Calu3 (cell line): Measurements from ENCODE around the gene TRAK1. TPM values are rescaled to one million over a fixed set of nuclear protein-coding genes. Genes with fewer than 3 reads are reported as not detected.

Experiments
- BruUV-seq: library from RNA; stranded (reverse); fragments of 400-500 nt; replicated peaks from 2 replicates; lab custom pipeline; 2021; lab: Mats Ljungman, UMichigan
- CTCF ChIA-PET: fragments of 300-600 bp; sonication (Branson Sonifier 250); formaldehyde crosslinking; loops from one replicate; lab custom pipeline; 2022; ENCODE audit warnings: antibody characterized with exemption; lab: Charles Lee
- DNase-seq: peaks from one replicate; pipeline ENCODE4 v3.0.0; 2022
- H3K27ac Mint-ChIP-seq: one replicate; pipeline ENCODE4 v1.8.0; 2022; ENCODE audit warnings: mixed read lengths; ENCODE audit not compliant: unreplicated experiment
- H3K27me3 Mint-ChIP-seq: one replicate; pipeline ENCODE4 v1.8.0; 2022; ENCODE audit warnings: mixed read lengths; ENCODE audit not compliant: unreplicated experiment
- H3K36me3 Mint-ChIP-seq: one replicate; pipeline ENCODE4 v1.8.0; 2022; ENCODE audit warnings: mild to moderate bottlenecking, moderate library complexity, mixed read lengths; ENCODE audit not compliant: insufficient read depth, unreplicated experiment
- H3K4me1 Mint-ChIP-seq: one replicate; pipeline ENCODE4 v1.8.0; 2022; ENCODE audit warnings: mild to moderate bottlenecking, low read depth, mixed read lengths; ENCODE audit not compliant: unreplicated experiment
- H3K4me3 Mint-ChIP-seq: one replicate; pipeline ENCODE4 v1.8.0; 2022; ENCODE audit warnings: mild to moderate bottlenecking, low read depth, moderate library complexity, mixed read lengths; ENCODE audit not compliant: unreplicated experiment
- H3K9me3 Mint-ChIP-seq: one replicate; pipeline ENCODE4 v1.8.0; 2022; ENCODE audit warnings: low read depth, mixed read lengths; ENCODE audit not compliant: unreplicated experiment
- intact Hi-C: fragments of 100-400 bp; cut with micrococcal nuclease; formaldehyde crosslinking; loops from one replicate; pipeline ENCODE4 v1.10.0; 2022; ENCODE audit not compliant: unreplicated experiment
- total RNA-seq: library from RNA; stranded (reverse); gene quantifications from 2 replicates; pipeline ENCODE4 v1.2.3, GENCODE V29; 2022
- TF ChIP-seq, protein P1 (sequence below): fragments of 200-600 bp; IDR thresholded peaks from one replicate; pipeline ENCODE4 v1.8.0; 2022; ENCODE audit warnings: antibody characterized with exemption; ENCODE audit not compliant: unreplicated experiment

Gene TRAK1
- total RNA-seq, 1 experiment from 2014 or later = 108 TPM

DNA sequence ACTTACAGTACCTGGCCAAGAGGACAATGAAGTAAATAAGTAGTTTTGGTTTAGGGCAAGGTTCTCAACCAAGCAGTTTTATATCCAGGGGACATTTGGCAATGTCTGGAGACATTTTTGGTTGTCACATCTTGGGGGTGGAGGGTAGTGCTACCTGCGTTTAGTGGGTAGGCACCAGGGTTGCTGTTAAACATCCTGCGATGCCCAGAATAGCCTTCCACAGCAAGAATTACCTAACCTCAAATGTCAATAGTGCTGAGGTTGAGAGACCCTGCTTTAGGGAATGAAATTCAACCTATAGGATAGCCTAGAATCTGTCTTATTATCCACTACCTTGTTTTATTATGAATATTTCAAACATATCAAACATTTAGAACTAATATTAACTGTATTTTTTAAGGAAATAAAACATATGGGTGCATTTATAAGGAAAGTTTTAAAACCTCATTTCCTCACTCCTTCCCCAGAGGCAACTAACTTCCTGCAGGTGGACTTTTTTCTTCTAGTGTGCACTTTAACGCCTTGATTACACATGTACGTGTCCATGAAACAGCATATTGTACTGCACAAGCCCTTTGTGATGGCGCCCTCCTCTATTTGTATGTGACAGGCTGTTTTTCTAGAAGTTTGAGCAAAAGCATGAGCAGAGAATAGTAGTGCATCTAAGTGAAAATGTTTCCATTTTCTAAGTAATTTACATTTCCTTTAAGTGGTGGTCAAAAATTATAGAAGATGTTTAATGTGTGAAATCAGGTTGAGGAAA, 57.1 kb downstream of the TRAK1 start:
- no peak overlapping the region for H3K27ac Mint-ChIP-seq
- no peaks in the 10 kb centered on the region for H3K36me3 Mint-ChIP-seq
- H3K27me3 Mint-ChIP-seq = no peaks in the 10 kb centered on the region
- no TSS peak for BruUV-seq
- no peak for DNase-seq
- intact Hi-C loops = no loop called here
- CTCF ChIA-PET = interaction anchor here (0.7 kb wide), 1 partner anchor 18 kb away, joined by 3 read pairs; no protein-coding TSS in a partner anchor
- TF ChIP-seq, protein P1, sequence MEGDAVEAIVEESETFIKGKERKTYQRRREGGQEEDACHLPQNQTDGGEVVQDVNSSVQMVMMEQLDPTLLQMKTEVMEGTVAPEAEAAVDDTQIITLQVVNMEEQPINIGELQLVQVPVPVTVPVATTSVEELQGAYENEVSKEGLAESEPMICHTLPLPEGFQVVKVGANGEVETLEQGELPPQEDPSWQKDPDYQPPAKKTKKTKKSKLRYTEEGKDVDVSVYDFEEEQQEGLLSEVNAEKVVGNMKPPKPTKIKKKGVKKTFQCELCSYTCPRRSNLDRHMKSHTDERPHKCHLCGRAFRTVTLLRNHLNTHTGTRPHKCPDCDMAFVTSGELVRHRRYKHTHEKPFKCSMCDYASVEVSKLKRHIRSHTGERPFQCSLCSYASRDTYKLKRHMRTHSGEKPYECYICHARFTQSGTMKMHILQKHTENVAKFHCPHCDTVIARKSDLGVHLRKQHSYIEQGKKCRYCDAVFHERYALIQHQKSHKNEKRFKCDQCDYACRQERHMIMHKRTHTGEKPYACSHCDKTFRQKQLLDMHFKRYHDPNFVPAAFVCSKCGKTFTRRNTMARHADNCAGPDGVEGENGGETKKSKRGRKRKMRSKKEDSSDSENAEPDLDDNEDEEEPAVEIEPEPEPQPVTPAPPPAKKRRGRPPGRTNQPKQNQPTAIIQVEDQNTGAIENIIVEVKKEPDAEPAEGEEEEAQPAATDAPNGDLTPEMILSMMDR = no peak
- H3K4me3 Mint-ChIP-seq = no peak overlapping the region
- H3K9me3 Mint-ChIP-seq = no peaks in the 10 kb centered on the region
- H3K4me1 Mint-ChIP-seq = peaks cover 30% of the 10 kb centered on the region

DNA sequence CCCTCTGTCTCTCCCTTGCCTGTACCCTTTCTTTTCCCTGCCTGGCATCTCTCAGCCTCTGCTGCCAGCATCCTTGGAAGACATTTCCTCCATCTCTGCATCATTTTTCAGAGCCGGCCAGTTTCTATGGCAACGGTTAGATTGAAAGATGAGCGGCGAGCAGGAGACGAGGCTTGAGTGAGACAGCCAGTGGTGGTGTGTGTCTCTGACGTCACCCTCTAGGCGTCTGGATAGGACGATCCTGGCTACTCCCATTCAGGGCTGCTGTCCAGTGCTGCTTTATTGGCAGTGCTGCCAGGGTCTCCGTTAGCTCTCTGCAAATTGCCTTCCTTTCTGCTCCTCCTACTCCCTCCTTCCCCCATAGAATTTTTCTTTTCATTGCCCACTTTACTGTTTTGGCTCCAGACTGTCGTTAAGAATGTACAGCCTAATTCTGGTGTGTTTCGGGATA, 57.9 kb downstream of the TRAK1 start:
- Mint-ChIP-seq H3K27ac (peak overlapping the region; percentile 66), H3K4me1 (peaks cover 30% of the 10 kb centered on the region), H3K27me3 (no peaks in the 10 kb centered on the region), H3K4me3 (no peak overlapping the region), H3K9me3 (no peaks in the 10 kb centered on the region), H3K36me3 (no peaks in the 10 kb centered on the region)
- TF ChIP-seq, protein P1 = no peak
- no TSS peak for BruUV-seq
- CTCF ChIA-PET = interaction anchor here (0.7 kb wide), 1 partner anchor 17 kb away, joined by 3 read pairs; no protein-coding TSS in a partner anchor
- DNase-seq = no peak
- intact Hi-C loops = no loop called here

DNA sequence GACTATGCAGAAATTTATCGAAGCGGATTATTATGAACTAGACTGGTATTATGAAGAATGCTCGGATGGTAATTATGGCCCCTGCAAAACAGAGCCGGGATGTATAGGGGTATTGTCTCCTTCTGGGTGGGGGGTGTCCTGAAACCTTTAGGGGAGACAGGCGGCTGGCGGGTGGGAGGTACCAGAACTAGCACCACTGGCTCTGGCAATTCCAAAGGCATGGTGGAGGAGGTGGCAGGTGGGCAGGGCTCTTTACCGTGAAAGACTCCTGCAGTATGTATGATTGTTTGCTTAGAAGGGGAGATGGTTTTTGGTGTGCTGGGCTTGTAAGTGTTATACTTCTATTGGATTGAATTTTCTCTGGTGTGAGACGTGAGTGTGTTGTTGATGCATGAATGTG, 58.4 kb downstream of the TRAK1 start:
- no peaks in the 10 kb centered on the region for H3K9me3 Mint-ChIP-seq
- peaks cover 30% of the 10 kb centered on the region for H3K4me1 Mint-ChIP-seq
- H3K27ac Mint-ChIP-seq = peak overlapping the region; percentile 66
- intact Hi-C loops = no loop called here
- CTCF ChIA-PET = interaction anchor here (0.6 to 0.7 kb wide), 3 partner anchors 13 to 188 kb away, joined by 3 to 4 read pairs (median 4); no protein-coding TSS in a partner anchor
- TF ChIP-seq, protein P1 = no peak
- BruUV-seq = no TSS peak
- no peaks in the 10 kb centered on the region for H3K27me3 Mint-ChIP-seq
- no peaks in the 10 kb centered on the region for H3K36me3 Mint-ChIP-seq
- peak overlapping the region; percentile 19 for H3K4me3 Mint-ChIP-seq
- DNase-seq = no peak

DNA sequence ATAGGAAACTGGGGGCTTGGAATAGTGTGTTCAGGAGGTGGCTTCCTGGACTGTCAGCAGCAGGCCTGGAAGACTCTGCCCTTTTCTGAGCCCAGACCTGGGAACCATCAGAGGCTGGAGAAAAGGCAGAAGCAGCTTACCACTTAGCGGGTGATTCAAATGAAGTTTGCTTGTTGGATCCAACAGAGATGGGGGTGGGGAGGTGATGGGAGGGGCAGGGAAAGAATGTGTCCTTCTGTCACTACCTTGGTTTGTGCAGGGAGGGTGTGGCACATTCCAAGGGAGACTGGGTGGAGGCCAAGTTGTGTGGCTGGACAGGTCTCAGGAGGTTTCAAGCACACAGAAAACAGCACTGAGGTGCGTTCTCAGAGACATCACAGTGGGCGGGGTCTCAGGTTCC, 58.8 kb downstream of the TRAK1 start:
- DNase-seq = peak; percentile 91
- no peaks in the 10 kb centered on the region for H3K9me3 Mint-ChIP-seq
- no peaks in the 10 kb centered on the region for H3K36me3 Mint-ChIP-seq
- no peaks in the 10 kb centered on the region for H3K27me3 Mint-ChIP-seq
- TF ChIP-seq, protein P1 = no peak
- intact Hi-C loops = no loop called here
- H3K4me1 Mint-ChIP-seq = peaks cover 30% of the 10 kb centered on the region
- CTCF ChIA-PET = interaction anchor here (0.6 to 0.7 kb wide), 3 partner anchors 14 to 188 kb away, joined by 3 to 4 read pairs (median 4); no protein-coding TSS in a partner anchor
- H3K27ac Mint-ChIP-seq = peak overlapping the region; percentile 66
- BruUV-seq = no TSS peak
- H3K4me3 Mint-ChIP-seq = peak overlapping the region; percentile 19
